ENCODE data around the gene KIF5A. TPM values are rescaled to one million over a fixed set of nuclear protein-coding genes. Genes with fewer than 3 reads are reported as not detected.

KIF5A gene
- total RNA-seq, 1 experiment from 2014 or later = 0.40 TPM

GRCh38 chr12:57528831-57529555, 20.9 kb upstream of the KIF5A start:
- in situ Hi-C loops (cut with HindIII; ENCODE audit: low pct_unique_long_range_greater_than_20kb, low sequenced_read_pairs) = no loop called here
- DNase-seq (ENCODE audit: low read depth, low spot score) = no peak

GRCh38 chr12:57529831-57530230, 20.0 kb upstream of the KIF5A start:
- DNase-seq (ENCODE audit: low read depth, low spot score) = no peak
- in situ Hi-C loops (cut with HindIII; ENCODE audit: low pct_unique_long_range_greater_than_20kb, low sequenced_read_pairs) = no loop called here

GRCh38 chr12:57530396-57531142, 19.3 kb upstream of the KIF5A start:
- no peak for DNase-seq (ENCODE audit: low read depth, low spot score)
- in situ Hi-C loops (cut with HindIII; ENCODE audit: low pct_unique_long_range_greater_than_20kb, low sequenced_read_pairs) = no loop called here

GRCh38 chr12:57531836-57532235, 18.0 kb upstream of the KIF5A start:
- DNase-seq (ENCODE audit: low read depth, low spot score) = no peak
- in situ Hi-C loops (cut with HindIII; ENCODE audit: low pct_unique_long_range_greater_than_20kb, low sequenced_read_pairs) = no loop called here

GRCh38 chr12:57533108-57533507, 16.7 kb upstream of the KIF5A start:
- no peak for DNase-seq (ENCODE audit: low read depth, low spot score)
- in situ Hi-C loops (cut with HindIII; ENCODE audit: low pct_unique_long_range_greater_than_20kb, low sequenced_read_pairs) = no loop called here

GRCh38 chr12:57534250-57534649, 15.6 kb upstream of the KIF5A start:
- in situ Hi-C loops (cut with HindIII; ENCODE audit: low pct_unique_long_range_greater_than_20kb, low sequenced_read_pairs) = no loop called here
- DNase-seq (ENCODE audit: low read depth, low spot score) = no peak

- DNase-seq (ENCODE audit: low read depth, low spot score) = no peak
- in situ Hi-C loops (cut with HindIII; ENCODE audit: low pct_unique_long_range_greater_than_20kb, low sequenced_read_pairs) = no loop called here
These were observed 14.8 kb upstream of the KIF5A start for GRCh38 chr12:57534991-57535543.

- in situ Hi-C loops (cut with HindIII; ENCODE audit: low pct_unique_long_range_greater_than_20kb, low sequenced_read_pairs) = no loop called here
These were observed 13.9 kb upstream of the KIF5A start for GRCh38 chr12:57535764-57536596.

GRCh38 chr12:57536597-57536942, 13.3 kb upstream of the KIF5A start:
- DNase-seq (ENCODE audit: low read depth, low spot score) = no peak
- in situ Hi-C loops (cut with HindIII; ENCODE audit: low pct_unique_long_range_greater_than_20kb, low sequenced_read_pairs) = no loop called here

More at GRCh38 chr12:57535764-57536596, 13.9 kb upstream of the KIF5A start:
- DNase-seq (ENCODE audit: low read depth, low spot score) = no peak

- in situ Hi-C loops (cut with HindIII; ENCODE audit: low pct_unique_long_range_greater_than_20kb, low sequenced_read_pairs) = no loop called here
- DNase-seq (ENCODE audit: low read depth, low spot score) = no peak
These were observed 10.6 kb upstream of the KIF5A start for GRCh38 chr12:57539134-57539768.

- in situ Hi-C loops (cut with HindIII; ENCODE audit: low pct_unique_long_range_greater_than_20kb, low sequenced_read_pairs) = no loop called here
These were observed 8.8 kb upstream of the KIF5A start for GRCh38 chr12:57541001-57541400.

GRCh38 chr12:57541717-57542116, 8.1 kb upstream of the KIF5A start:
- no peak for DNase-seq (ENCODE audit: low read depth, low spot score)
- in situ Hi-C loops (cut with HindIII; ENCODE audit: low pct_unique_long_range_greater_than_20kb, low sequenced_read_pairs) = no loop called here

More at GRCh38 chr12:57541001-57541400, 8.8 kb upstream of the KIF5A start:
- DNase-seq (ENCODE audit: low read depth, low spot score) = no peak

GRCh38 chr12:57543581-57543980, 6.3 kb upstream of the KIF5A start:
- DNase-seq (ENCODE audit: low read depth, low spot score) = no peak
- in situ Hi-C loops (cut with HindIII; ENCODE audit: low pct_unique_long_range_greater_than_20kb, low sequenced_read_pairs) = no loop called here

GRCh38 chr12:57545809-57546437, 3.9 kb upstream of the KIF5A start:
- in situ Hi-C loops (cut with HindIII; ENCODE audit: low pct_unique_long_range_greater_than_20kb, low sequenced_read_pairs) = no loop called here
- DNase-seq (ENCODE audit: low read depth, low spot score) = no peak

- in situ Hi-C loops (cut with HindIII; ENCODE audit: low pct_unique_long_range_greater_than_20kb, low sequenced_read_pairs) = no loop called here
- peak; percentile 98 for DNase-seq (ENCODE audit: low read depth, low spot score)
These were observed 3.2 kb upstream of the KIF5A start, which contains the start of gene DCTN2 for GRCh38 chr12:57546438-57547287. DCTN2 (minus strand) TSS chr12:57547192; CDS start chr12:57547063, 129 bp downstream.

GRCh38 chr12:57547288-57548012, 2.4 kb upstream of the KIF5A start:
- DNase-seq (ENCODE audit: low read depth, low spot score) = no peak
- in situ Hi-C loops (cut with HindIII; ENCODE audit: low pct_unique_long_range_greater_than_20kb, low sequenced_read_pairs) = no loop called here
